GM18858 (cell line): ENCODE data around the gene GPR150.

ENCODE experiments used
- ATAC-seq: cut with Tn5 transposase; IDR thresholded peaks from one replicate; pipeline ENCODE4 v1.9.1; 2021; ENCODE audit not compliant: unreplicated experiment

The GPR150 gene

DNA sequence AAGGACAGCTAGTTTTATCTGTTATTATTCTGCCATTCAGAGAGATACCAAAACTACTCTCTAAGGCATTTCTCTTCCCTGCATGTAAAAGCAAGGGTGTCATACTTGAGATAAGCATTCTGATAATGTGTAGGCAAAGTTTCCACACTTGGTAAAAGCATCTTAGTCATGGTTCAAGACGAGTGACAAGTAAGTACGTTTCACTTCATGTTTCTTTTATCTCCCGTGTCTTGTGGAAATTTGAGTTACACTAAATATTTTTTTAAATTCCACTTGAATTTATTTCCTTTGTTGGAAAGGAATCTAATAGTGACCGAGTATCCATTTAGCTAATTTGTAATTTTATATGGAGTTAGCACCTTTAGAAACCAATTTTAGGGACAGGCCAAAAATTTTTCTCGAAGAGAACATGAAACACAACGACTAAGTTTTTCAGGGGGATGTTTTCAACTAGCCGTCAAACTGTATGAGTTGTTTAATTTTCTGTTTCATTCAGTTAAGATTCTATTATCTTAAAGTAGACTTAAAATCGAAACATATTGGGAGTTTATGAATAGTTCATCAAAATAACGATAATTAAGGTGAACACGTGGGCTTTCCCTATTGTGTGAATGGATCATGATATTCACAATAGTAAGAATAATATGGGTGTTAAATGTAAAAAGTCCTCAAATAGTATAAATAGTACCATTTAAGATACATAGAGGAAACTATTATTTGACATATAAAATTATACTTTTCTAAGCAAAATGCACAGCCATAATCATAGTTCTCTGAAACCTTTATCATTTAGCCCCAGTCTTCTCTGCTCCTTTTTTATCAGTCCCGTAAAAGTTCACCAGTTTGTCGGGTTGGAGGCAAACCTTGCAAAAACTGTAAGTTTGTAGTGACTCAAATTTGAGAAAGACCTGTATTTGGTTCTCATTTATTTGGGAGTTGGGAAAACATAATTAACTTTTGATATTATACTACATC lies 28.3 kb downstream of the GPR150 start:
- no peak for ATAC-seq

DNA sequence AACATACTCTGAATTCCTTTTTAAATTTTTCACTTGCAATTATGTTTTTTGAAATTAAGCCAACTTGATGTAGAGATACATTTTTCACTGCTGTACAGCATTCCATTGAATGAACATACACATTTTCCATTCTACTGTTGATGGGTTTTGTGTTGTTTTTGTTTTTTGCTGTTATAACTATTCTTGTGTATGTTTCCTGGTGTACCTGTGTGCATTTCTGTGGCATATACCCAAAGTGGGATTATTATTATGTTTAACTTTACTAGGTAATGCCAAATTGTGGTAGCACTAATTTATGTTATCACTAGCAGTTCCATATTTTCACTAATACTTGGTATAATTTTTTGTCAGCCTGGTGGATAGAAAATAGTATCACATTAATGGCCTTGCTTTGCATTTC lies 29.4 kb downstream of the GPR150 start:
- no peak for ATAC-seq

DNA sequence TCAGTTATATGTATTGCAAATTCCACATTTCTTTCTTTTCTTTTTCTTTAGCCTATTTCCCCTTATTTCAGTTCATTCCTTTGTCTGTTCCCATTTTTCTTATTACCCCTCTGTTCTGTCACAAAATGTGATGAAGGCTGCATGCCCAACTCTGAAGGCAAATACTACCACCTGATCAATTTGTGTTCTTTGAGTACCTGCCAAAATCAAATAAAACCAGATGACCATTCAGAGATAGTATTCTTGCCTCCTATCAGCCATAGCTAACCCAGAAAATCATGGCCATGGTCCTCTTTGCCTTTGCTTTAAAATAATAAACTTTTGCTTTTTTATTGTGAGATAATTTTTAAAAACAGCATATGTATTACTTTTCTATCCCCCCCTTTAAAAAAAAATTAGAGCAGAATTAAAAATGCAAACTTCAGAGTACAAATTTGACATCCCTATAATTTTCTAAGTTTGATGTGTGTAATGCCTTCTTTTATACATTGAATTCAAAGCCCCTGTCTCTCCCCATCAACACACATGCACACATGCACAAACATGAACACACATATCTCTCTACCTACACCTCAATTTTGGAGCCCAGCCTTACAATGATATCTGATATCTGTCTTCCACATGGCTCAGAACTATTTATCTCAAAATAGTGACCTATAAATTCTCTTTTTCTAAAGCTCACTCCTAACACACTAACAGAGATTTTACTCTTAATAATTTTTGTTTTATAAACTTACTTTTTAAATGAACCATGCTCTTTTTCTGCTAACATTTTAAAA lies 30.1 kb downstream of the GPR150 start:
- ATAC-seq = no peak

DNA sequence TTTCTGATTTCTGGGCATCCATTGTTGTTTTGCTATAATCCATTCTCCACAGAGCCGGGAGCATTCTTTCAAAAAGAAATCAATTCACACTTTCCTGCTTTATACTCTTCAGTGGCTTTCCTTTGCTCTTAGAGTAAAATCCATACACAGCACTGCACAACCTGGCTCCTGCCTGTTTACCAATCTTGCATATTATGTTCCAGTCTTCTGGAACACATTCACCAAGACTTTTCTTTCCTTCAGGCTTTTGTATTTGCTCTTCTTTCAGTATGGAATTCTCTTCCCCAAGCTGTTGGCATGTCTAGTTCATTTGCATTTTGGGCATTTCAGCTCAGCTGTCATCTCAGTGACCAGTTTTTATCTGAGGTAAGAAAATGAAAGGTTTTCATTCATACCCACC lies 33.0 kb downstream of the GPR150 start:
- no peak for ATAC-seq

DNA sequence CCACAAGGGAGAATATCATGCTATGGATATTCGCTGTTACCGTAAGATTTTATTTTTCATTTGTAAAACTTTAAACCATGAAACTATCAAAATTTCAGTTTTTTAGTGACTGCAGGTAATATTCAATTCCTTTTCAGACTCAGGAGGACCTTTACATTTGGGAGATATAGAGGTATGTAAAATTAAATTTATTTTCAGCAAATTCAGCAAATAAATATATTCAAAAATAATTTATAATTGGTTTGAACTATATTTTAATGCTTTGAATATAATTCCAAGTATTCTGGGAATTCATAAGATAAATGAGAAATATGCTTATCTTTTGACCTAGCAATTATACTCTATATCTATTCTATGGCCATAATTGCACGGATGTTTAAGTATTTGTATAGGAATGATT lies 34.3 kb downstream of the GPR150 start:
- ATAC-seq = no peak

DNA sequence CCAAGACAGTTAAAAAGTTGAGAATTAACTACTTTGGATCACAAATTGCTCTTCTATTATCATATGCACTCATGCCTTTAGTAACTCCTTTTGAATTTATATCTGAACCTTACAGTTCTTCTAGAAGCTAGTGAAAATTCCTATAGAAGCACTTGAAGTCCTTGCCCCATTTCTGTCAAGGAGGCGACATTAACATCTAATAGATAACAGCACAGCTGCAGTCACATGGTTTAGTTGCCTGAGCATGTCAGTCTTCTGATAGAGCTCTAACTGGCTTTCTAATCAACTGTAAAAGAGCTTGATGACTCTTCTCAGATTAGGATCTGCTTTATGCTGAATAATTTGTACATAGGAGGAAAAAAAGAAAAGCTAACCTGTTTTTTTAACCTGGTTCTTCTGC lies 35.7 kb downstream of the GPR150 start:
- ATAC-seq = no peak

DNA sequence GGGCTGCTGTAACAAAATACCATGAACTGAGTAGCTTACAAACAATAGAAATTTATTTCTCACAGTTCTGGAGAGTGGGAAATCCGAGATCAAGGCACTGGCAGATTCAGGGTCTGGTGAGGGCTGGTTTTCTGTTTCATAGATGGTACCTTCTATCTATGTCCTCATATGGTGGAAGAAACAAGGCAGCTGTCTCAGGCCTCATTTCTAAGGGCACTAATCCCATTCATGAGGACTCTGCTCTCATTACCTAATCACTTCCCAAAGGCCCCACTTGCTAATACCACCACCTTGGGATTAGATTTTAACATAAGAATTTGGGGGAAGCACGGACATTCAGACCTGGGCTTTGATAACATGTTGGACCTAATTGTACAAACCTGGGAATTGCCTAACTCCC lies 40.2 kb downstream of the GPR150 start:
- ATAC-seq = no peak

DNA sequence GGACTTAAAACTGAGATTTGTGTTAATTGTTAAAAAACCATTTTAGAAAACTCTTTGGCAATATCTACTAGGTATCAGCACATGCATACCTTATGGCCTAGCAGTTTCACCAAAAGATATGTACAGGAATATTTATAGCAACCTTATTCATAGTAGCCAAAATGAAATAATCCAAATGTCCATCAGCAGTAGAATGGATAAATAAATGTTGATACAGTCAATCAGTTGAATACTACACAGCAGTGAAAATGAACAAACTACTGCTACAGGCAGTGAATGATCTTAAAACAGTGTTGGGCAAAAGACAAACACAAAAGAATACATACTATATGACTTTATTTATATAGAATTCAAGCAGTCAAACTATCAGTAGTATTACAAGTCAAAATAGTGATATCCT lies 43.1 kb downstream of the GPR150 start:
- no peak for ATAC-seq

DNA sequence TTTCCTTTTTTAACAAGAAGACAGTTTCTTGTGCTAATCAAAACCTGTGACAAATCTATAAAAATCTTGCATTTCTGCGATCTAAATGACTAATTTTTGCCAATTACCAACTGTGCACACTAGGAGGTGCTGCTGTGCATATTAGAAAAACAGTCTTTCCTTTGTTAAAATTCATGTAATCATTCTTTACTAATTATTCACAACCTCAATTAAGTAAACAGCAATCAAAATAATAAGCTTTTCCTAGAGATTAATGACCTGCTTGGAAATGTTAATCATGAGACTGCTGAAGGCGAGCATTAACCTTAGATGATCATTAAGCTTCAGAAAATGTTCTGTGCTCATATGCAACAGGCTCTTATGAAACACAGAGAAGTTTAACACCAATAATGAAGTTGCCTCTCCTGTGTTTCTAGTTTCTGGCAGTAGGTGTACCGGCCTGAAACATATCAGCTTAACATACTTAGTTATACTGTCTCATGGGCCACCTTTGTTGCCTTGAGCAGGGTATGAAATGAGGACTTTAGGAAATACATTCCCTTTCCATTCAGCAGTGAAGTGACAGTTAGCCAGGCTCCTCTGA lies 44.4 kb downstream of the GPR150 start:
- no peak for ATAC-seq

DNA sequence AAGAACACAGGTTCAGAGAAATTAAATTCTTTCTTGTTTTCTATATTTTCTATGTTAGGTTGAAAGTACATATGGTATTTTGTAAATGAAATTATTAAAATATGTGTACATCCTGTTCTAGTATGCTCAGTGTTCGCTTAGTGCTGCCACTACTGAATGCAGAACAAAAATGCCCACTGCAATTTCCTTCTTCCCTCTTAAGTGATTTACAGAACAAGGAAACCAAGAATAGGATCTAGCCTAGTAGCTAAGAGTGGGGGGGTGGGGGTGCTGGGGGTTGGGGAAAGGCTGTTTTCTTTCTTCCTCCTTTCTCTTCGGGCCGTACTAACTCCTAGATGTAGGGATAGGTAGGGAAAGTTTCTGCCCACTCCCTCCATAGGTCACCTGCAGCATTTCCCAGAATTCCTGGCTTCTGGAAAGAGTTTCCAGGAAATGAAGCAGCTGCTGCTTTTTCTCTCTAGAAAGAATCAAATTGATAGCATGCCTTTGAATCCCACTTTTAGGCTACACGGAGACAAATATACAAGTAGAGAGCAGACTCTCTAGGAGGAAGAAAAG lies 47.3 kb downstream of the GPR150 start:
- no peak for ATAC-seq

DNA sequence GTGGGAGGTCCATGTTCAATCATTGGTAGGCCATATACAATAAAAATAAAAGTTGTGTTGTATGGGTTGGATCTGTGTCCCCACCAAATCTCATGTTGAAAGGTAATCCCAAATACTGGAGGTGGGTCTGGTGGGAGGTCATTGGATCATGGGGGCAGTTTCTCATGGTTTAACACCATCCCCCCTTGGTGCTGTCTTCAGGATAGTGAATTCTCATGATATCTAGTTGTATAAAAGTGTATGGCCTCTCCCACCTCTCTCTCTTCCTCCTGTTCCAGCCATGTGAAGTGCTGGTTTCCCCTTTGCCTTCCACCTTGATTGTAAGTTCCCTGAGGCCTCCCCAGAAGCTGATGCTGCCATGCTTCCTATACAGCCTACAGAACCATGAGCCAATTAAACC lies 47.8 kb downstream of the GPR150 start:
- ATAC-seq = no peak

DNA sequence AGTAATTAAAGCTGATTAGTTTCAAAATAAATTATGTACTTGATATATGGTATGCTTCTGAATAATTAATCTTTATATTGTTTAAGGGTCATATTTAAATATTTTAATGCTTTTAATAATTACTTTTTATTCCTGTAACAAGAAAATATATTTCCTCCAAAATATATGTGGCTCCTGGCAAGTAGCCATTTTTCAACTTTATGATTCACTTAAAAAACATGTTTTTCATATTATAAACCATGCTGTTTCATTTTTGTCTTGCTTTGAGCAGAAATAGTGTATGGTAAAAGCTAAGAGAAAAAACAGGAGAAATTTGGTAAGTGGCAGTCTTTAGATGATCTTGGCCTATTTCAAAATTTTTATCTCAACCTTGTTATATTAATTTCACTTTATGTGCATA lies 48.3 kb downstream of the GPR150 start:
- ATAC-seq = no peak

DNA sequence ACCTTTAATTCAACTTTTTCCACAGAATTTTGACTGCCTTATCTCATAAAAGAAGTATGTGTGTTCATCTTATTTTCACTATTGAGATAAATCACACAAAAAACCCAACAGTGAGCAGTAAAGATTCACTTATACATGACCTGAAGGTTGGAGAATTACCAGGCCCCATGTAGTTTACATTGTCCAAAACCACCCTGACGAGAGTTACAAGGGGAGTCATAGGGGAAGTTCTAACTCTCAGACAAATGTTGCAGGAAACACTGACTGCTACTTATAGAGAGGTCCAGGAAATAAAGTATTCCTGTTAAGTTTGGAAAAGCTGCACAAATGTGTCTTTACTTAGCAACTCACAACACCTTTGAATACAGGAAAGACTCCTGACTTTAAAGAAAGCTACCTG lies 48.8 kb downstream of the GPR150 start:
- ATAC-seq = no peak

DNA sequence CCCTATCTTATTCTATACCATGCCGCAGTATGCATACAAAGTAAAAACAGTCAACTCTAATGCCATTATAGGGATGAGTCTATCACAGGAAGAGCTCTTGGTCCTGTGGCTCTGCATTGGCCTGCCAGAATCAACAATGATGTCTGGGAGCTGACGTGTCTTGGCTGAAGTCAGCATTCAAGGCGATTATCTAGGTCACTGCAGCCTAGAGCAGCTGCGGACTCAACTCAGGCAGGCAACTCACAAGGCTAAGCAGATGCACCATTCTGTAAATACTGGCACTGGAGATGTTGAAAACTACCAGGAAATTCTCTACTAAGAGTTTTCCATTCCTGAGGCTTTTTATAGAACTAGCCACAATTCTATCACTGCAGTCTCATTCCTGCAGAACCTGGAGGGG lies 49.7 kb downstream of the GPR150 start:
- no peak for ATAC-seq

DNA sequence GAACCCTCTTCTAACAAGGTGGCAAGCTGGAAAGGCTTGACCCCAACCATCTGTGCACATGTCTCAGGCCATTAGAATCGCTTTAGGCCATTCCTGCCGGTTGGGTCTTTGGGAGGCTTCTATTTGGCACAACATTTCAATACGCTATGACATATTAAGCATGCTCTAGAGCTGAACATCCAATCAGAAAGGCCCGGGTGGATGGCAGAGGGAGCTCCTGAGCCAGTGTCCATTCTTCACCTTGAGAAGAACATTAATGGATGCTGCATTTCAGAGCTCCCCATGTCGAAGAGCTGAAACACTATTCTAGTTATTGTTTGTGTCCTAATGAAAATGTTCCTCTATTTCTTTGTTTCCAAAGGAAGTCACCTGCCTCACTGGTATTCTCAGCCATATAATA lies 50.1 kb downstream of the GPR150 start:
- ATAC-seq = no peak

DNA sequence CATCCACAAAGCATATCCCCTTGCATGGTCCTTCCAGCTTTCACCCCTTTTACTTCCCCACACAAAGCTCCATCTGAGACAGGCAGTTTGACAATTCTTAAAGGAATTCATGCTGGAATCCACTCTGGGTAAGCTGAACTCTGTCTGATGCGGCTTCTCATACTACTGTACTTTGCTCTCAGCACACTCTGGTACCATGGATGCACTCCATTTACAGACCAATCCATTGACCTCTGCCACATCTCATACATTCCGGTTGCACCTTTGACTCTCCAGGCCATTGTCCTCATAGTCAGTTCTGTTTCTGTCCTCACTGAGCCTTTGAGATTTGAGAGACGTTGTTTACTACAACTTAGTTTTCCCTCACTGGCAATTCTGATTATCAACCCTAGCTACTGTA lies 50.7 kb downstream of the GPR150 start:
- no peak for ATAC-seq
